Lung (tissue), 12 donors: Measurements from ENCODE around the gene TSC22D4. TPM values are rescaled to one million over a fixed set of nuclear protein-coding genes. Genes with fewer than 3 reads are reported as not detected.

Experiments used
- ATAC-seq: fragments of 200-7000 bp; cut with Tn5 transposase; one replicate; pipeline ENCODE4 v1.9.1; 2020; ENCODE audit warnings: moderate number of reproducible peaks; ENCODE audit not compliant: insufficient read depth, low FRiP score
- DNase-seq, 3 donors: peaks; one replicate each; pipeline ENCODE4 v3.0.0-alpha.2; 2013 to 2017
- H3K27ac ChIP-seq, 2 donors: one replicate each; pipeline ENCODE4 v1.5.1; 2013; ENCODE audit warnings: mild to moderate bottlenecking in 2 of 2, moderate library complexity in 2 of 2, control low read depth in 1 of 2, inconsistent platforms in 1 of 2, low read depth in 1 of 2, low read length in 1 of 2
- H3K27me3 ChIP-seq, 3 donors: one replicate each; pipeline ENCODE4 v1.5.1; 2013; ENCODE audit warnings: low read length in 2 of 3; ENCODE audit not compliant: control insufficient read depth in 3 of 3, insufficient read depth in 3 of 3
- H3K36me3 ChIP-seq, 4 donors: one replicate each; pipeline ENCODE4 v1.5.1; 2013; ENCODE audit warnings: low read length in 4 of 4, mild to moderate bottlenecking in 1 of 4, moderate library complexity in 1 of 4; ENCODE audit not compliant: control insufficient read depth in 4 of 4, insufficient read depth in 4 of 4
- H3K4me1 ChIP-seq, 5 donors: one replicate each; pipeline ENCODE4 v1.5.1; 2013; ENCODE audit warnings: low read length in 5 of 5, mild to moderate bottlenecking in 2 of 5, moderate library complexity in 1 of 5; ENCODE audit not compliant: control insufficient read depth in 5 of 5, insufficient read depth in 5 of 5
- H3K4me3 ChIP-seq: one replicate; pipeline ENCODE4 v1.5.1; 2013; ENCODE audit warnings: mild to moderate bottlenecking, control low read depth, moderate library complexity
- H3K9ac ChIP-seq, 2 donors: one replicate each; pipeline ENCODE4 v1.5.1; 2013; ENCODE audit warnings: low read length in 2 of 2, control low read depth in 1 of 2; ENCODE audit not compliant: insufficient read depth in 1 of 2
- H3K9me3 ChIP-seq, 4 donors: one replicate each; pipeline ENCODE4 v1.5.1; 2013; ENCODE audit warnings: low read length in 3 of 4, mild to moderate bottlenecking in 1 of 4, moderate library complexity in 1 of 4; ENCODE audit not compliant: control insufficient read depth in 4 of 4, insufficient read depth in 3 of 4
- WGBS, 2 donors: extraction: QIAGEN DNeasy Blood & Tissue Kit; methylation state at CpG; one replicate each; pipeline ENCODE4 v1.1.7; 2013; 5-methylcytosine and 5-hydroxymethylcytosine counted together
- polyA plus RNA-seq, 2 donors: library from polyadenylated mRNA; stranded (reverse); fragments of 200-250 nt; gene quantifications; one replicate each; pipeline ENCODE4 v1.2.1, GENCODE V29; 2013
- total RNA-seq, 2 donors: library from RNA; depleted of rRNA in 1 of 2; stranded (reverse); fragments of >200 nt in 1 of 2; gene quantifications; one replicate each; pipeline ENCODE4 v1.2.1, GENCODE V29; 2014 to 2021
- TF ChIP-seq, protein P1 (sequence below): IDR thresholded peaks from 2 replicates; pipeline ENCODE4 v1.5.1; 2012; ENCODE audit warnings: mild to moderate bottlenecking; ENCODE audit errors: control extremely low read depth, extremely low read depth
- donor health status: control.
- donor health status: control.
- donor health status: Bipolar disorder and iron deficiency.
- donor health status: healthy.
- donor health status: DM: yes; HTN: yes; CAD: no.

Gene TSC22D4
- total and polyA plus RNA-seq, 4 donors, result 33.6 to 62.8 (median 50.1) TPM

DNA sequence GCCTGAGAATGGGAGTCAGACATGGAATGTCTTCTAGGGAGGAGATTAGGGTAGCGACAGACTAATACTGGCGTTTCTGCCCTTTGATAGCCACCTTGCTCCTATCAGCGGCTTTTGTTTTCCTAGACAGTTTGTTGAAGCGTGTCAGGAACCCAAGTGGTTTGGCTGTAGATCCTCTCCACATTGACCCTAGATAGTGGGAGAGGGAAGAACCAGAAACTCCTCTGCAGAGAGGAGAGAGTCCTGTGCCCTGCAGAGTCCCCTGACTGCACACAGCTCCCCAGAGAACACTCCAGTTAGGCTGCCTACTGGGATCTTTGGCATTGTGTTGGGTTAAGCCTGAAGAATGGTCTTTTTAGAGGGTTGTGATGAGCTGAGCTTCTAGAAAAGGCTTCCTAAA, 47.0 kb downstream of the TSC22D4 start:
- peaks cover 4 to 32% (median 13%) of the 10 kb centered on the region in 5 donors for H3K4me1 ChIP-seq

GRCh38 chr7:100431286-100431735, 47.7 kb downstream of the TSC22D4 start:
- H3K9ac ChIP-seq, result peak overlapping the region in 1 of 2 donors; percentile 33

More for the DNA sequence above, 47.0 kb downstream of the TSC22D4 start:
- no peak for DNase-seq
- TF ChIP-seq, protein P1, sequence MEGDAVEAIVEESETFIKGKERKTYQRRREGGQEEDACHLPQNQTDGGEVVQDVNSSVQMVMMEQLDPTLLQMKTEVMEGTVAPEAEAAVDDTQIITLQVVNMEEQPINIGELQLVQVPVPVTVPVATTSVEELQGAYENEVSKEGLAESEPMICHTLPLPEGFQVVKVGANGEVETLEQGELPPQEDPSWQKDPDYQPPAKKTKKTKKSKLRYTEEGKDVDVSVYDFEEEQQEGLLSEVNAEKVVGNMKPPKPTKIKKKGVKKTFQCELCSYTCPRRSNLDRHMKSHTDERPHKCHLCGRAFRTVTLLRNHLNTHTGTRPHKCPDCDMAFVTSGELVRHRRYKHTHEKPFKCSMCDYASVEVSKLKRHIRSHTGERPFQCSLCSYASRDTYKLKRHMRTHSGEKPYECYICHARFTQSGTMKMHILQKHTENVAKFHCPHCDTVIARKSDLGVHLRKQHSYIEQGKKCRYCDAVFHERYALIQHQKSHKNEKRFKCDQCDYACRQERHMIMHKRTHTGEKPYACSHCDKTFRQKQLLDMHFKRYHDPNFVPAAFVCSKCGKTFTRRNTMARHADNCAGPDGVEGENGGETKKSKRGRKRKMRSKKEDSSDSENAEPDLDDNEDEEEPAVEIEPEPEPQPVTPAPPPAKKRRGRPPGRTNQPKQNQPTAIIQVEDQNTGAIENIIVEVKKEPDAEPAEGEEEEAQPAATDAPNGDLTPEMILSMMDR, result no peak
- no peak overlapping the region for H3K27ac ChIP-seq
- H3K9ac ChIP-seq, result no peak overlapping the region
- no peaks in the 10 kb centered on the region for H3K27me3 ChIP-seq
- WGBS, 2 donors, result 83 to 86% methylated on average over 4 of the region's 4 CpGs
- H3K4me3 ChIP-seq, result no peak overlapping the region
- no peaks in the 10 kb centered on the region for H3K9me3 ChIP-seq
- peaks cover 4 to 28% (median 18%) of the 10 kb centered on the region in 4 donors for H3K36me3 ChIP-seq
- ATAC-seq, result no peak

DNA sequence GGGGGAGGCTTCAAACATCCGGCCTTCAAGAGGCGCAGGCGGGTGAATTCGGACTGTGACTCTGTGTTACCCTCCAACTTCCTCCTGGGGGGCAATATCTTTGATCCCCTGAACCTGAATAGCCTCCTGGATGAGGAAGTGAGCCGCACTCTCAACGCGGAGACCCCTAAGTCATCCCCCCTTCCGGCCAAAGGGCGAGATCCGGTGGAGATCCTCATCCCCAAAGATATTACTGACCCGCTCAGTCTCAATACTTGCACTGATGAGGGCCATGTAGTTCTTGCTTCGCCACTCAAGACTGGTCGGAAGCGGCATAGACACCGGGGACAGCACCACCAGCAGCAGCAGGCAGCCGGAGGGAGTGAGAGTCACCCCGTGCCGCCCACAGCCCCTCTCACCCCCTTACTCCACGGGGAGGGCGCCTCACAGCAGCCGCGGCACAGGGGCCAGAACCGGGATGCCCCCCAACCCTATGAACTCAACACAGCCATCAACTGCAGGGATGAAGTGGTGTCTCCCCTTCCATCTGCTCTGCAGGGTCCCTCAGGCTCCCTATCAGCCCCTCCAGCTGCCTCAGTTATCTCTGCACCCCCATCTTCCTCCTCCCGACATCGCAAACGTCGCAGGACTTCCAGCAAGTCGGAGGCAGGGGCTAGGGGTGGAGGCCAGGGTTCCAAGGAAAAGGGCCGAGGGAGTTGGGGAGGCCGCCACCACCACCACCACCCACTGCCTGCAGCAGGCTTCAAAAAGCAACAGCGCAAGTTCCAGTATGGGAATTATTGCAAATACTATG, 48.3 kb downstream of the TSC22D4 start:
- H3K27me3 ChIP-seq, result no peaks in the 10 kb centered on the region
- 15 to 20% methylated on average over 31 of the region's 31 CpGs for WGBS, 2 donors
- no peak for ATAC-seq
- DNase-seq, result peak in 2 of 3 donors; percentile 32 to 46
- peak overlapping the region; percentile 73 for H3K4me3 ChIP-seq
- peak overlapping the region; percentile 97 to 98 for H3K27ac ChIP-seq
- no peaks in the 10 kb centered on the region for H3K9me3 ChIP-seq
- TF ChIP-seq, protein P1, result no peak
- peak overlapping the region; percentile 81 to 100 for H3K9ac ChIP-seq
- H3K36me3 ChIP-seq, result peaks cover 4 to 28% (median 18%) of the 10 kb centered on the region in 4 donors
- peaks cover 4 to 31% (median 13%) of the 10 kb centered on the region in 5 donors for H3K4me1 ChIP-seq

More at GRCh38 chr7:100431286-100431735, 47.7 kb downstream of the TSC22D4 start:
- Histone ChIP-seq H3K9me3 (no peaks in the 10 kb centered on the region), H3K36me3 (peaks cover 4 to 28% (median 18%) of the 10 kb centered on the region in 4 donors), H3K4me1 (peaks cover 4 to 32% (median 13%) of the 10 kb centered on the region in 5 donors), H3K4me3 (no peak overlapping the region), H3K27me3 (no peaks in the 10 kb centered on the region), H3K27ac (peak overlapping the region in 1 of 2 donors; percentile 22)
- ATAC-seq (no peak), DNase-seq (no peak)
- WGBS, 2 donors, result 73 to 90% methylated on average over 23 of the region's 23 CpGs
- TF ChIP-seq, protein P1, result no peak
